Skeletal muscle cell (primary cell): ENCODE data around the gene MYADML2.
"Not testable (repeated sequence)": the region's sequence is repeated elsewhere in the genome, so short reads cannot be mapped to it uniquely, and the experiment has no call there.

Source experiments
- DNase-seq: peaks from one replicate; pipeline ENCODE4 v3.0.0-alpha.2; 2010; ENCODE audit warnings: low read depth
- H3K4me3 ChIP-seq: 2 replicates; pipeline ENCODE4 v1.5.1; 2011; ENCODE audit warnings: low read depth, mild to moderate bottlenecking, control low read depth, low read length, moderate library complexity

The MYADML2 gene

GRCh38 chr17:81960130-81960958, 13.3 kb upstream of the MYADML2 start:
- peak overlapping the region; percentile 27 for H3K4me3 ChIP-seq
- no peak for DNase-seq

GRCh38 chr17:81959362-81960129, 12.5 kb upstream of the MYADML2 start:
- DNase-seq: no peak
- peak overlapping the region; percentile 27 for H3K4me3 ChIP-seq

- no peak for DNase-seq
- H3K4me3 ChIP-seq: no peak overlapping the region
Observed at GRCh38 chr17:81958633-81959342, 11.8 kb upstream of the MYADML2 start.

GRCh38 chr17:81957691-81958432, 10.8 kb upstream of the MYADML2 start:
- DNase-seq: no peak
- H3K4me3 ChIP-seq: no peak overlapping the region

GRCh38 chr17:81956607-81957589, 9.9 kb upstream of the MYADML2 start:
- H3K4me3 ChIP-seq: no peak overlapping the region
- DNase-seq: no peak

GRCh38 chr17:81955756-81956544, 8.9 kb upstream of the MYADML2 start:
- DNase-seq: no peak
- H3K4me3 ChIP-seq: no peak overlapping the region

GRCh38 chr17:81955058-81955681, 8.1 kb upstream of the MYADML2 start:
- no peak for DNase-seq
- no peak overlapping the region for H3K4me3 ChIP-seq

GRCh38 chr17:81954131-81955057, 7.4 kb upstream of the MYADML2 start:
- no peak for DNase-seq

GRCh38 chr17:81953443-81953842, 6.4 kb upstream of the MYADML2 start:
- not testable (repeated sequence) for DNase-seq, H3K4me3 ChIP-seq

More at GRCh38 chr17:81954131-81955057, 7.4 kb upstream of the MYADML2 start:
- no peak overlapping the region for H3K4me3 ChIP-seq

GRCh38 chr17:81952792-81953228, 5.8 kb upstream of the MYADML2 start:
- H3K4me3 ChIP-seq: no peak overlapping the region
- no peak for DNase-seq

GRCh38 chr17:81951785-81952684, 5.0 kb upstream of the MYADML2 start:
- no peak overlapping the region for H3K4me3 ChIP-seq
- no peak for DNase-seq

GRCh38 chr17:81950501-81950900, 3.5 kb upstream of the MYADML2 start:
- no peak for DNase-seq

GRCh38 chr17:81948635-81949378, 1.8 kb upstream of the MYADML2 start:
- H3K4me3 ChIP-seq: no peak overlapping the region
- DNase-seq: no peak

More at GRCh38 chr17:81950501-81950900, 3.5 kb upstream of the MYADML2 start:
- no peak overlapping the region for H3K4me3 ChIP-seq

- H3K4me3 ChIP-seq: no peak overlapping the region
- DNase-seq: no peak
Observed at GRCh38 chr17:81944858-81945257, 2.2 kb downstream of the MYADML2 start.
